ENCODE results near the gene ST6GALNAC3. TPM values are rescaled to one million over a fixed set of nuclear protein-coding genes. Genes with fewer than 3 reads are reported as not detected.
"Not testable (repeated sequence)": the region's sequence is repeated elsewhere in the genome, so short reads cannot be mapped to it uniquely, and the experiment has no call there.

The ST6GALNAC3 gene
- total RNA-seq, 1 donor from 2014 or later, result 0.26 TPM

DNA sequence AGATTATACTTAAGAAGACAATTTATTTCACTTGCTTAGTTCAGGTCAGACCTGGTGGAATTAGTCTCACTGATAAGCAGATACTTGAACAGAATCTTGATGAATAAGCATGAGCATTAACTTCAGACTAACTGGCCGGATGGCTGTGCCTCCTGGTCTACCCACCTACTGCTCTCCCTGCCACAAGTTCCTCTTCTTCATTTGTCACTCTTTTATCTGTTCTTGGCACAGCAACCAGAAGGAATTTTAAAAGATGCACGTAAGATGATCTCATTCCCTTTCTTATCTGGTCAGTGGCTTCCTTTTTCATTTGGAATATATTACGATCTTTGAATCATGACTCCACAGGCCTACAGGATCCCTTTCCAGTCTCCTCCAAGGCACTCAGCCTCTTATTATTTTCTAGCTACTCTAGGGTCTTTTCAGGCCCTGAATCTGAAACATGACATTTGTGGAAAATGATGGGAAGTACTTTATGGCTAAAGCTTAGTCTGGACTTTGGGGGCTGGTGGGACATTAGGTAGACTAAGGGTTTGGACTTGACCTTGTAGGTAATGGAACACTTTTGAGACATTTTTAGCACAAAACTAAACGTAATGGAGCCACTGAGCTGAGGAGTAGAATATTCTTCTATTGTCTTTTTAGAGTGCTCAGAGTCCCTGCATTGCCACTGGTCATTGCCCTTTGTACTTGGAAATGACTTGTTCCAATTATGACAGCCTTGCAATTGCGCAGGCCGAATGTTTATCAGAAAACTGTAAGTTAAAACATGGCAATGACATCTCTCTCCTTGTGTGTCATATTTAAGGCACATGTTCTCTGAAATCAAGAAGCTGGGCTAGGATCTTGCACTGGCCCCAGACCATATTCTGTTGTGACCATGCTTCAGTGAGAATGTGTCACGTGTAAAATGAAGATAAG, 16.0 kb downstream of the ST6GALNAC3 start:
- Histone ChIP-seq H3K36me3 (ENCODE audit: control insufficient read depth, insufficient read depth, low read length) (no peaks in the 10 kb centered on the region), H3K4me3 (ENCODE audit: low read depth, low read length) (no peak overlapping the region), H3K27me3 (ENCODE audit: control insufficient read depth, insufficient read depth, low read length) (no peaks in the 10 kb centered on the region)
- no peak for DNase-seq (ENCODE audit: low read depth)
- FAIRE-seq, result no peak
- TF ChIP-seq, protein P1, sequence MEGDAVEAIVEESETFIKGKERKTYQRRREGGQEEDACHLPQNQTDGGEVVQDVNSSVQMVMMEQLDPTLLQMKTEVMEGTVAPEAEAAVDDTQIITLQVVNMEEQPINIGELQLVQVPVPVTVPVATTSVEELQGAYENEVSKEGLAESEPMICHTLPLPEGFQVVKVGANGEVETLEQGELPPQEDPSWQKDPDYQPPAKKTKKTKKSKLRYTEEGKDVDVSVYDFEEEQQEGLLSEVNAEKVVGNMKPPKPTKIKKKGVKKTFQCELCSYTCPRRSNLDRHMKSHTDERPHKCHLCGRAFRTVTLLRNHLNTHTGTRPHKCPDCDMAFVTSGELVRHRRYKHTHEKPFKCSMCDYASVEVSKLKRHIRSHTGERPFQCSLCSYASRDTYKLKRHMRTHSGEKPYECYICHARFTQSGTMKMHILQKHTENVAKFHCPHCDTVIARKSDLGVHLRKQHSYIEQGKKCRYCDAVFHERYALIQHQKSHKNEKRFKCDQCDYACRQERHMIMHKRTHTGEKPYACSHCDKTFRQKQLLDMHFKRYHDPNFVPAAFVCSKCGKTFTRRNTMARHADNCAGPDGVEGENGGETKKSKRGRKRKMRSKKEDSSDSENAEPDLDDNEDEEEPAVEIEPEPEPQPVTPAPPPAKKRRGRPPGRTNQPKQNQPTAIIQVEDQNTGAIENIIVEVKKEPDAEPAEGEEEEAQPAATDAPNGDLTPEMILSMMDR (IDR thresholded peaks at IDR 0.05; ENCODE audit: insufficient read depth, low read length, severe bottlenecking), result no peak

DNA sequence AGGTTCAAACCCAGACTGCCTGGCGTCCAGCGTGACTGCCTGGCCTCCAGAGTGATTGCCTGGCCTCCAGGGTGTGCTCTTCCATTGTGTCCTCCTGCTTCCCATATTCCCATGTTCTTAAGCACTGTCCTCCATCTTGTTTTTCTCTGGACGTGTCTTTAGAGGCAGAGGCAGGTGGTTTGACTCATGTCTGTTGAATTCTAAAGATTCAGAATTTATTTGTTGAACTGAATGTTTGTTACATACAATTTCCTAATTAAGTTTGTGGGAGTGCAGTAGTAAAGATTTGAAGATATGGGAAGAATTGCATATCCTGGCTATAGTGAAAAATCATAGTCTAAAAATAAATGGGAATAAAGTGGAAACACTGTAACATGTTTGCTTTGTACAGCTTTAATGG, 18.3 kb downstream of the ST6GALNAC3 start:
- DNase-seq (ENCODE audit: low read depth) (no peak), FAIRE-seq (no peak)
- TF ChIP-seq, protein P1 (IDR thresholded peaks at IDR 0.05; ENCODE audit: insufficient read depth, low read length, severe bottlenecking), result no peak
- no peaks in the 10 kb centered on the region for H3K27me3 ChIP-seq (ENCODE audit: control insufficient read depth, insufficient read depth, low read length)
- H3K36me3 ChIP-seq (ENCODE audit: control insufficient read depth, insufficient read depth, low read length), result no peaks in the 10 kb centered on the region
- no peak overlapping the region for H3K4me3 ChIP-seq (ENCODE audit: low read depth, low read length)

DNA sequence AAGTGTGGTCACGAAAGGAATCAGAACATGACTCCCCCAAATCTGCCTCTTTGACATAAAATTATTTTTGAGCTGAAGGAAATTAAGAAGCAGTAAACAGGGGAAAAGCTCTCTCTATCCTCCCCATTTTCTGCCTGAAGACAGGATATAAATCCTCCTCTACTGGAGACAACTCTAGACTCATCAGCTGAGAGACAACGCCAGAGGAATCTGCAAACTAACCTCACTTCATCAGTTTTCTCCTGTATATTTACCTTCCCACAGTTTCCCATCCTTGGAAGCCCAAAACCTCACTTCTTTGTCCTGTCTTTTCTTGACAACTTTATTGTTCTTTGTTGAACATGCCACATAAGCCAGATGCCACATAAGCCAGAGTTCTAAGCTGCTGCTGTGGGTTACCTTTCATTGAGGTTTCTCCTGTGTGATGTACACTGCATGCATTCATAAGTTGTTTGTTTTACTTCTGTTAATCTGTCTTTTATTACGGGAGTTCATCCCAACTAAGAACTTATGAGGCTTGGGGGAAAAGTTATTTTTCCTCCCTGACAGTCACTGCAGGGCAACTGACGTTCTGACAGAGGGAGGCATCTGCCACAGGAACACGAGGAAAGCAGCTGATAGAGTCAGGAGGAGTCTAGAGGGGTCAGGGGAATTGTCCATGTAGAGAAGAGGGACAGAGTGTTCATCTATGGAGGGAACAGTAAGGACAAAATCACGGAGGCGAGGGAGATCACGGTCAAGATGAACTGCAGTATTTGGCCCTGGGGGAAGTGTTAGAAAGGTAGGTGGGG, 19.2 kb downstream of the ST6GALNAC3 start:
- TF ChIP-seq, protein P1 (IDR thresholded peaks at IDR 0.05; ENCODE audit: insufficient read depth, low read length, severe bottlenecking), result no peak
- FAIRE-seq, result no peak
- Histone ChIP-seq H3K27me3 (ENCODE audit: control insufficient read depth, insufficient read depth, low read length) (no peaks in the 10 kb centered on the region), H3K36me3 (ENCODE audit: control insufficient read depth, insufficient read depth, low read length) (no peaks in the 10 kb centered on the region), H3K4me3 (ENCODE audit: low read depth, low read length) (no peak overlapping the region)
- no peak for DNase-seq (ENCODE audit: low read depth)

DNA sequence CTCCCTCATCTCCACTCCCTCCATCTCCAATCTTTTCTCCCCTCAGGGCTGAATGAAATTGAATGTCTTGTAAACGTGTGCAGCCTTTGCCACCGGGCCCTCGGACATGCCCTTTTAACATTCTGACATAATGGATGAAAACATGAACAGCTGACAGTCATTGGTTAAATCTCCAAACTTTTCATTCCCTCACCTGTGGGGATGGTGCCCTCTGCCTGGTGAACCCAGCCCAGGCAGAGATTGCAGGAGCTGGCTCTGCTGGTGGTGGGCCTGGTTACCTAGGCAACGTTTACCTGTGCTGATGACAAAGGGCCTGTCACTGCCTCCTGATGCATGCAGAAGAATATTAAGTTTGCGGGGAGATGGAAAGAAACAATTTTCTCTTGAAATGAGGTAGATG, 21.3 kb downstream of the ST6GALNAC3 start:
- Histone ChIP-seq H3K4me3 (ENCODE audit: low read depth, low read length) (no peak overlapping the region), H3K27me3 (ENCODE audit: control insufficient read depth, insufficient read depth, low read length) (no peaks in the 10 kb centered on the region), H3K36me3 (ENCODE audit: control insufficient read depth, insufficient read depth, low read length) (no peaks in the 10 kb centered on the region)
- no peak for DNase-seq (ENCODE audit: low read depth)
- TF ChIP-seq, protein P1 (IDR thresholded peaks at IDR 0.05; ENCODE audit: insufficient read depth, low read length, severe bottlenecking), result no peak
- no peak for FAIRE-seq

DNA sequence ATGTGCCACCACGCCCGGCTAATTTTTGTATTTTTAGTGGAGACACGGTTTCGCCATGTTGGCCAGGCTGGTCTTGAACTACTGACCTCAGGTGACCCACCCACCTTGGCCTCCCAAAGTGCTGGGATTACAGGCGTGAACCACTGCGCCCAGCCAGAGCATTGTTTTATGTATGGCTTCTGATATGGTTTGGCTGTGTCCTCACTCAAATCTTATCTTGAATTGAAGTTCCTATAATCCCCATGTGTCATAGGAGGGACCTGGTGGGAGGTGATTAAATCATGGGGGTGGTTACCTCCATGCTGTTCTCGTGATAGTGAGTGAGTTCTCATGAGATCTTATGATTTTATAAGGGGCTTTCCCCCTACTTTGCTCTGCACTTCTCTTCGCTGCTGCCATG, 22.5 kb downstream of the ST6GALNAC3 start:
- not testable (repeated sequence) for H3K27me3 ChIP-seq (ENCODE audit: control insufficient read depth, insufficient read depth, low read length); H3K36me3 ChIP-seq (ENCODE audit: control insufficient read depth, insufficient read depth, low read length); DNase-seq (ENCODE audit: low read depth); FAIRE-seq; H3K4me3 ChIP-seq (ENCODE audit: low read depth, low read length)

DNA sequence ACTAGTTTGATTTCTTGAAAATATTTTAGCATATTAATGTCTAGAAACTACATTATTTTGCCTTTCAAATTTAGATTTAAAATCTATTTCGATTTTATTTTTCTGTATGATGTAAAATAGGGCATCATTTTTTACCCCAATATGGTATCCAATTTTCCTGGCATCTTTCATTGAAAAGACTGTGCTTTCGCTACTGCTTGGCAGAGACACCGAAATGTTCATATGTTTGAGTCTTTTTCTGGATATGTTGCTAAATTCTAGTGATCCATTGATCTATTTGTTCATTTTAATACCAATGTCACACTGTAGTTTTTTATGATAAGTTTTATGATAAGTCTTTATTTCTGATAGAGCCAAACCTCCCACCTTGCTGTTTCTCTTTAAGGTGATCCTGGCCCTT, 24.3 kb downstream of the ST6GALNAC3 start:
- Histone ChIP-seq H3K27me3 (ENCODE audit: control insufficient read depth, insufficient read depth, low read length) (no peaks in the 10 kb centered on the region), H3K36me3 (ENCODE audit: control insufficient read depth, insufficient read depth, low read length) (no peaks in the 10 kb centered on the region), H3K4me3 (ENCODE audit: low read depth, low read length) (no peak overlapping the region)
- TF ChIP-seq, protein P1 (IDR thresholded peaks at IDR 0.05; ENCODE audit: insufficient read depth, low read length, severe bottlenecking), result no peak
- FAIRE-seq (no peak), DNase-seq (ENCODE audit: low read depth) (no peak)

Measured in bronchial epithelial cell (primary cell).